Measurements from ENCODE around the gene GRIN2A. TPM values are rescaled to one million over a fixed set of nuclear protein-coding genes. Genes with fewer than 3 reads are reported as not detected.

Gene GRIN2A
- total and polyA plus RNA-seq, 2 of the 13 experiments (the other 11 are each of a cell fraction or from before 2014, with no cell fraction given): not detected

DNA sequence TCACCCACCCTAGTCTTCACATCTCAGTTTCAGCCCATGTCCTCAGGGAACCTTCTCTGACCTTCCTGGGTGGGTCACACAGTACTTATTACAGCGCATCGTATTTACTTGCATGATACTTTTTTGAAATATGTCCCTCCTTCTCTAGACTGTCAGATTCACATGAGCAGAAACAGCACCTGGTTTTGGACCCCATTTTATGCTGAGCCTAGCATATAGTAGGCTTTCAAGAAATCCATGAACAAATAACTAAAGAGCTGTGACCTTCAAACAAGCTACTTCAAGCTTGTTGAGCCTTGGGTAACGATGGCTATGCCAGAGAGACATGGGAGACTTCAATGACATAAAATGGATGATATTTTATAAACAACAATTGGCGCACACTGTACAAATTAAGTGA, 150.3 kb downstream of the GRIN2A start:
- in situ Hi-C loops (cut with HindIII; ENCODE audit: extremely low pct_ligation_motif_present, low pct_unique_long_range_greater_than_20kb) (no loop called here), intact Hi-C loops (cut with micrococcal nuclease; ENCODE audit: unreplicated experiment) (no loop called here)
- no peak overlapping the region for H3K9ac ChIP-seq (ENCODE audit: insufficient read depth, low read depth, low read length)
- no peak overlapping the region for H2AFZ ChIP-seq (ENCODE audit: low read length)
- no peaks in the 10 kb centered on the region for H3K36me3 ChIP-seq (replicated peaks in 1 of 2; ENCODE audit: control insufficient read depth in 1 of 2, insufficient read depth in 2 of 2, low read length in 2 of 2)
- peaks cover 3 to 13% of the 10 kb centered on the region in 2 experiments; a peak in 1 of 5 replicates for H3K27me3 ChIP-seq (ENCODE audit: control insufficient read depth in 1 of 2, insufficient read depth in 2 of 2, low read length in 2 of 2)
- DNase-seq (ENCODE audit: low spot score) (no peak), FAIRE-seq (no peak), ATAC-seq (no peak)
- H3K4me3 ChIP-seq (replicated peaks in 1 of 3; ENCODE audit: insufficient read depth in 1 of 3, low read depth in 2 of 3, low read length in 3 of 3): no peak overlapping the region
- no peak for TF ChIP-seq DPF2 (CRISPR knock-in tag; IDR thresholded peaks at IDR 0.05; ENCODE audit: borderline replicate concordance, low read depth)
- peak; percentile 74 for TF ChIP-seq MAFF (IDR thresholded peaks at IDR 0.05; ENCODE audit: low read depth, low read length)
- peak; percentile 70 to 88; a peak in 3 of 4 replicates for TF ChIP-seq MAFK (conservative IDR thresholded peaks at IDR 0.05 in 1 of 2, IDR thresholded peaks at IDR 0.05 in 1 of 2; ENCODE audit: low read length in 2 of 2)
- ChIA-PET POLR2A (no interaction called here), CTCF (ENCODE audit: low intra/inter-chr PET ratio, low total read pairs) (no interaction called here)
- no peaks in the 10 kb centered on the region for H3K9me3 ChIP-seq (ENCODE audit: low read length)
- H3K4me1 ChIP-seq (ENCODE audit: insufficient read depth, low read length): no peaks in the 10 kb centered on the region
- no TSS peak for BruUV-seq (replicated peaks)
- WGBS (ENCODE audit: low lambda C conversion rate): 55% methylated on average over 4 of the region's 4 CpGs
- no peaks in the 10 kb centered on the region for H4K20me1 ChIP-seq (ENCODE audit: insufficient read depth, low read length)
- no peak overlapping the region for H3K27ac ChIP-seq (ENCODE audit: extremely low read length, insufficient read depth, low read length)
- H3K4me2 ChIP-seq (ENCODE audit: low read depth, low read length): no peak overlapping the region
- no peaks in the 10 kb centered on the region for H3K79me2 ChIP-seq (ENCODE audit: insufficient read depth, low read length)

GRCh38 chr16:10031473-10031872, 150.8 kb downstream of the GRIN2A start:
- ATAC-seq: peak; percentile 63
- 4% methylated on average over 7 of the region's 7 CpGs for WGBS (ENCODE audit: low lambda C conversion rate)

More at GRCh38 chr16:10031473-10031872, 150.8 kb downstream of the GRIN2A start:
- FAIRE-seq: no peak
- no peaks in the 10 kb centered on the region for H3K9me3 ChIP-seq (ENCODE audit: low read length)
- in situ Hi-C loops (cut with HindIII; ENCODE audit: extremely low pct_ligation_motif_present, low pct_unique_long_range_greater_than_20kb) (no loop called here), intact Hi-C loops (cut with micrococcal nuclease; ENCODE audit: unreplicated experiment) (no loop called here)
- no peaks in the 10 kb centered on the region for H3K36me3 ChIP-seq (replicated peaks in 1 of 2; ENCODE audit: control insufficient read depth in 1 of 2, insufficient read depth in 2 of 2, low read length in 2 of 2)
- BruUV-seq (replicated peaks): no TSS peak
- DNase-seq (ENCODE audit: low spot score): no peak
- H3K9ac ChIP-seq (ENCODE audit: insufficient read depth, low read depth, low read length): no peak overlapping the region
- H3K4me3 ChIP-seq (replicated peaks in 1 of 3; ENCODE audit: insufficient read depth in 1 of 3, low read depth in 2 of 3, low read length in 3 of 3): no peak overlapping the region
- no peak overlapping the region for H3K27ac ChIP-seq (ENCODE audit: extremely low read length, insufficient read depth, low read length)
- ChIA-PET CTCF (ENCODE audit: low intra/inter-chr PET ratio, low total read pairs) (no interaction called here), POLR2A (no interaction called here)
- H3K4me2 ChIP-seq (ENCODE audit: low read depth, low read length): no peak overlapping the region
- H3K79me2 ChIP-seq (ENCODE audit: insufficient read depth, low read length): no peaks in the 10 kb centered on the region
- H4K20me1 ChIP-seq (ENCODE audit: insufficient read depth, low read length): no peaks in the 10 kb centered on the region
- no peak overlapping the region for H2AFZ ChIP-seq (ENCODE audit: low read length)
- no peaks in the 10 kb centered on the region for H3K4me1 ChIP-seq (ENCODE audit: insufficient read depth, low read length)
- TF ChIP-seq SMC3 (IDR thresholded peaks at IDR 0.05; ENCODE audit: low read length) (peak; percentile 31; the same call in 1 of the 2 replicates), KDM5A (IDR thresholded peaks at IDR 0.05; ENCODE audit: borderline replicate concordance, low read length) (no peak), STAG1 (CRISPR knock-in tag; IDR thresholded peaks at IDR 0.05) (peak; percentile 27; the same call in 1 of the 2 replicates), CTCF (CRISPR knock-in tag; IDR thresholded peaks at IDR 0.05) (peak; percentile 12; the same call in 1 of the 2 replicates), HNRNPLL (IDR thresholded peaks at IDR 0.05; ENCODE audit: low read depth, low read length, poor library complexity, severe bottlenecking) (no peak)
- TF ChIP-seq, protein P1, sequence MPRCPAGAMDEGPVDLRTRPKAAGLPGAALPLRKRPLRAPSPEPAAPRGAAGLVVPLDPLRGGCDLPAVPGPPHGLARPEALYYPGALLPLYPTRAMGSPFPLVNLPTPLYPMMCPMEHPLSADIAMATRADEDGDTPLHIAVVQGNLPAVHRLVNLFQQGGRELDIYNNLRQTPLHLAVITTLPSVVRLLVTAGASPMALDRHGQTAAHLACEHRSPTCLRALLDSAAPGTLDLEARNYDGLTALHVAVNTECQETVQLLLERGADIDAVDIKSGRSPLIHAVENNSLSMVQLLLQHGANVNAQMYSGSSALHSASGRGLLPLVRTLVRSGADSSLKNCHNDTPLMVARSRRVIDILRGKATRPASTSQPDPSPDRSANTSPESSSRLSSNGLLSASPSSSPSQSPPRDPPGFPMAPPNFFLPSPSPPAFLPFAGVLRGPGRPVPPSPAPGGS (CRISPR knock-in tag; IDR thresholded peaks at IDR 0.05): no peak
- peaks cover 3 to 13% of the 10 kb centered on the region in 2 experiments; a peak in 1 of 5 replicates for H3K27me3 ChIP-seq (ENCODE audit: control insufficient read depth in 1 of 2, insufficient read depth in 2 of 2, low read length in 2 of 2)

Data from HepG2 (cell line).